Activated naive CD4-positive, alpha-beta T cell treated with anti-CD3 and anti-CD28 coated beads, Interleukin-2, amount 50 U/mL, for 16 hours (primary cell): Measurements from ENCODE around the gene POLE.

ENCODE experiments used
- DNase-seq: peaks from one replicate; pipeline ENCODE4 v3.0.0-alpha.2; 2020

POLE gene

GRCh38 chr12:132648616-132649225 is 38.4 kb downstream of the POLE start:
- DNase-seq: no peak

GRCh38 chr12:132647858-132648257 is 39.3 kb downstream of the POLE start:
- DNase-seq: no peak

GRCh38 chr12:132646850-132647249 is 40.3 kb downstream of the POLE start:
- DNase-seq: no peak

GRCh38 chr12:132642846-132643835 is 44.0 kb downstream of the POLE start:
- no peak for DNase-seq

GRCh38 chr12:132641811-132642650 is 45.1 kb downstream of the POLE start:
- no peak for DNase-seq

- DNase-seq: no peak
These were observed 46.2 kb downstream of the POLE start for GRCh38 chr12:132640936-132641335.

GRCh38 chr12:132639956-132640520 is 47.1 kb downstream of the POLE start:
- DNase-seq: no peak

GRCh38 chr12:132638541-132639408 is 48.4 kb downstream of the POLE start:
- DNase-seq: no peak

GRCh38 chr12:132637811-132638210 is 49.3 kb downstream of the POLE start:
- no peak for DNase-seq

GRCh38 chr12:132635076-132635955 is 51.8 kb downstream of the POLE start:
- DNase-seq: no peak

GRCh38 chr12:132634411-132634990 is 52.6 kb downstream of the POLE start:
- DNase-seq: no peak

GRCh38 chr12:132633901-132634300 is 53.2 kb downstream of the POLE start:
- DNase-seq: no peak

- DNase-seq: no peak
These were observed 53.7 kb downstream of the POLE start for GRCh38 chr12:132633398-132633797.

GRCh38 chr12:132632521-132633228 is 54.5 kb downstream of the POLE start:
- DNase-seq: no peak

- DNase-seq: no peak
These were observed 55.5 kb downstream of the POLE start for GRCh38 chr12:132631666-132632065.

GRCh38 chr12:132630672-132631071 is 56.5 kb downstream of the POLE start:
- no peak for DNase-seq

- DNase-seq: no peak
These were observed 57.8 kb downstream of the POLE start for GRCh38 chr12:132629330-132629729.

- no peak for DNase-seq
These were observed 61.3 kb downstream of the POLE start for GRCh38 chr12:132625731-132626430.
